HG02763 (cell line): ENCODE results near the gene PGC.
"Not testable (repeated sequence)": the region's sequence is repeated elsewhere in the genome, so short reads cannot be mapped to it uniquely, and the experiment has no call there.

Experiments used
- ATAC-seq: cut with Tn5 transposase; IDR thresholded peaks from one replicate; pipeline ENCODE4 v1.9.1; 2021; ENCODE audit warnings: mild to moderate bottlenecking, moderate library complexity; ENCODE audit not compliant: unreplicated experiment

Gene PGC

GRCh38 chr6:41777551-41778285 is 30.5 kb upstream of the PGC start:
- no peak for ATAC-seq

- ATAC-seq: no peak
Measured at GRCh38 chr6:41775293-41775882, 28.2 kb upstream of the PGC start.

GRCh38 chr6:41774841-41775240 is 27.6 kb upstream of the PGC start:
- no peak for ATAC-seq

- no peak for ATAC-seq
Measured at GRCh38 chr6:41771058-41771983, 24.1 kb upstream of the PGC start.

- ATAC-seq: no peak
Measured at GRCh38 chr6:41770381-41771057, 23.3 kb upstream of the PGC start.

- no peak for ATAC-seq
Measured at GRCh38 chr6:41769376-41769775, 22.2 kb upstream of the PGC start.

- ATAC-seq: no peak
Measured at GRCh38 chr6:41768545-41769308, 21.5 kb upstream of the PGC start.

GRCh38 chr6:41767112-41767833 is 20.1 kb upstream of the PGC start:
- no peak for ATAC-seq

- ATAC-seq: not testable (repeated sequence)
Measured at GRCh38 chr6:41766043-41766664, 19.0 kb upstream of the PGC start.

GRCh38 chr6:41763470-41763869 is 16.3 kb upstream of the PGC start:
- ATAC-seq: no peak

- ATAC-seq: no peak
Measured at GRCh38 chr6:41759905-41760579, 12.8 kb upstream of the PGC start.

GRCh38 chr6:41759106-41759904 is 12.1 kb upstream of the PGC start:
- no peak for ATAC-seq

GRCh38 chr6:41758641-41759035 is 11.4 kb upstream of the PGC start:
- ATAC-seq: no peak

- no peak for ATAC-seq
Measured at GRCh38 chr6:41757931-41758640, 10.9 kb upstream of the PGC start.

- no peak for ATAC-seq
Measured at GRCh38 chr6:41757271-41757670, 10.1 kb upstream of the PGC start.

- no peak for ATAC-seq
Measured at GRCh38 chr6:41756354-41756753, 9.2 kb upstream of the PGC start.

- no peak for ATAC-seq
Measured at GRCh38 chr6:41755895-41756294, 8.7 kb upstream of the PGC start.
